Gastroesophageal sphincter (tissue), 4 donors: ENCODE data around the gene RASGEF1C. TPM values are rescaled to one million over a fixed set of nuclear protein-coding genes. Genes with fewer than 3 reads are reported as not detected.
A peak's percentile ranks its signal among the peaks of the same experiment; 100 is the strongest.

ENCODE experiments used
- ATAC-seq: fragments of 150-250 bp; one replicate; pipeline ENCODE4 v1.9.1; 2016; ENCODE audit warnings: mild to moderate bottlenecking, moderate library complexity
- H3K27ac ChIP-seq, 4 donors: fragments of 200-600 bp; sonication (generic) in 3 of 4; 1 replicate in 3 of 4; 2 replicates in 1 of 4; pipeline ENCODE4 v1.5.1; 2016 to 2019
- H3K27me3 ChIP-seq: fragments of 200-600 bp; sonication (generic); one replicate; pipeline ENCODE4 v1.5.1; 2019
- H3K36me3 ChIP-seq, 2 donors: fragments of 200-600 bp; sonication (generic); one replicate each; pipeline ENCODE4 v1.5.1; 2019; ENCODE audit warnings: control low read depth in 1 of 2
- H3K4me1 ChIP-seq, 3 donors: fragments of 200-600 bp; sonication (generic); 1 replicate in 2 of 3; 2 replicates in 1 of 3; pipeline ENCODE4 v1.5.1; 2016 to 2019; ENCODE audit warnings: control low read depth in 2 of 3
- H3K4me3 ChIP-seq, 2 donors: fragments of 200-600 bp; sonication (generic); one replicate each; pipeline ENCODE4 v1.5.1; 2019; ENCODE audit warnings: mild to moderate bottlenecking in 1 of 2, moderate library complexity in 1 of 2
- H3K9me3 ChIP-seq, 3 donors: fragments of 200-600 bp; sonication (generic); one replicate each; pipeline ENCODE4 v1.5.1; 2017 to 2019; ENCODE audit warnings: control low read depth in 2 of 3
- EP300 ChIP-seq: sonication (generic); formaldehyde crosslinking; IDR thresholded peaks from one replicate; pipeline ENCODE4 v1.6.1; 2017; ENCODE audit warnings: antibody characterized with exemption, mild to moderate bottlenecking
- POLR2A ChIP-seq, 2 donors: fragments of 450-650 bp; IDR thresholded peaks; one replicate each; pipeline ENCODE4 v1.6.1; 2017; ENCODE audit warnings: antibody characterized with exemption in 2 of 2, mild to moderate bottlenecking in 2 of 2, moderate library complexity in 1 of 2
- POLR2AphosphoS5 ChIP-seq: sonication (generic); formaldehyde crosslinking; IDR thresholded peaks from one replicate; pipeline ENCODE4 v1.6.1; 2017; ENCODE audit warnings: antibody characterized with exemption
- WGBS, 2 donors: methylation state at CpG; one replicate each; pipeline ENCODE4 v1.1.5; 2018; ENCODE audit warnings: low coverage in 1 of 2; 5-methylcytosine and 5-hydroxymethylcytosine counted together
- total RNA-seq, 4 donors: library from RNA; depleted of rRNA; stranded (reverse); fragments of >200 nt; gene quantifications; one replicate each; pipeline ENCODE4 v1.1.0, GENCODE V29; 2016
- TF ChIP-seq, protein P1 (sequence below), 4 experiments: fragments of 200-600 bp in 2 of 4; fragments of 450-650 bp in 2 of 4; sonication (generic) in 1 of 4; IDR thresholded peaks; one replicate each; pipeline ENCODE4 v1.5.1; 2017 to 2019; ENCODE audit warnings: antibody characterized with exemption in 4 of 4, mild to moderate bottlenecking in 2 of 4, moderate library complexity in 2 of 4

RASGEF1C gene
- total RNA-seq, 4 donors from 2014 or later = 0.81 to 8.4 (median 2.0) TPM

GRCh38 chr5:180178531-180179441, 30.2 kb downstream of the RASGEF1C start:
- Histone ChIP-seq H3K4me3 (no peak overlapping the region), H3K4me1 (peaks cover 0 to 10% (median 0%) of the 10 kb centered on the region in 3 donors), H3K27ac (peak overlapping the region in 1 of 4 donors; percentile 25), H3K27me3 (peaks cover 30% of the 10 kb centered on the region), H3K36me3 (no peaks in the 10 kb centered on the region), H3K9me3 (peaks cover 0 to 6% (median 0%) of the 10 kb centered on the region in 3 donors)
- WGBS, 2 donors = 39 to 56% methylated on average over 8 to 10 of the region's 25 CpGs
- TF ChIP-seq POLR2AphosphoS5 (no peak), POLR2A (IDR thresholded peaks at IDR 0.05) (no peak), EP300 (no peak)
- TF ChIP-seq, protein P1, sequence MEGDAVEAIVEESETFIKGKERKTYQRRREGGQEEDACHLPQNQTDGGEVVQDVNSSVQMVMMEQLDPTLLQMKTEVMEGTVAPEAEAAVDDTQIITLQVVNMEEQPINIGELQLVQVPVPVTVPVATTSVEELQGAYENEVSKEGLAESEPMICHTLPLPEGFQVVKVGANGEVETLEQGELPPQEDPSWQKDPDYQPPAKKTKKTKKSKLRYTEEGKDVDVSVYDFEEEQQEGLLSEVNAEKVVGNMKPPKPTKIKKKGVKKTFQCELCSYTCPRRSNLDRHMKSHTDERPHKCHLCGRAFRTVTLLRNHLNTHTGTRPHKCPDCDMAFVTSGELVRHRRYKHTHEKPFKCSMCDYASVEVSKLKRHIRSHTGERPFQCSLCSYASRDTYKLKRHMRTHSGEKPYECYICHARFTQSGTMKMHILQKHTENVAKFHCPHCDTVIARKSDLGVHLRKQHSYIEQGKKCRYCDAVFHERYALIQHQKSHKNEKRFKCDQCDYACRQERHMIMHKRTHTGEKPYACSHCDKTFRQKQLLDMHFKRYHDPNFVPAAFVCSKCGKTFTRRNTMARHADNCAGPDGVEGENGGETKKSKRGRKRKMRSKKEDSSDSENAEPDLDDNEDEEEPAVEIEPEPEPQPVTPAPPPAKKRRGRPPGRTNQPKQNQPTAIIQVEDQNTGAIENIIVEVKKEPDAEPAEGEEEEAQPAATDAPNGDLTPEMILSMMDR (IDR thresholded peaks at IDR 0.05) = no peak
- no peak for ATAC-seq

GRCh38 chr5:180176191-180176590, 32.8 kb downstream of the RASGEF1C start:
- Histone ChIP-seq H3K36me3 (no peaks in the 10 kb centered on the region), H3K9me3 (no peaks in the 10 kb centered on the region), H3K27me3 (peaks cover 49% of the 10 kb centered on the region), H3K4me1 (peaks cover 0 to 27% (median 0%) of the 10 kb centered on the region in 3 donors), H3K27ac (peak overlapping the region in 1 of 4 donors; percentile 16), H3K4me3 (no peak overlapping the region)
- WGBS, 2 donors = no CpG with 5 or more reads among the region's 8 CpGs
- ATAC-seq = no peak
- no peak for TF ChIP-seq EP300
- TF ChIP-seq, protein P1 (IDR thresholded peaks at IDR 0.05) = no peak

DNA sequence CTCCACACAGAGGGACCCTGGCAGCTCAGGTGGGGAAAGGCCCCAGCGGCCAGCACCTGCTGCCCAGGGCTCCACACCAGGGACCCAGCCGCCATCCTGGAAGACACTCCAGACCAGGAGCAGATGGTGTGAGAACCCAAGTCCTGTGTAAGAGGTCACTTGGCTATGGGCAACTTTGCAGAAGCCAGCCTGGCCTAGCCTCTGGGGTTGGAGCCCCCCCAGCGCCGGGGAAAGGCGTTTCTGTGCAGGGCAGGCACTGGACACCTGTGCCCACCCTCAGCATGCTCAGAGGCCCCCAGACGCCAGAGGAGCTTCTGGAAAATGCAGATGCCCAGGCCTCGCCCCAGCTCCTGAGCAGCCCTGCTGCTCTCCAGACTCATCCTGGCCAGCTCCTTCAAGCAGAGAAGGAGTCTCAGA, 34.0 kb downstream of the RASGEF1C start:
- TF ChIP-seq POLR2A (IDR thresholded peaks at IDR 0.05) = no peak
- no peak for TF ChIP-seq EP300
- TF ChIP-seq, protein P1 (IDR thresholded peaks at IDR 0.05) = no peak
- no peak for TF ChIP-seq POLR2AphosphoS5
- no CpG with 5 or more reads among the region's 7 CpGs for WGBS, 2 donors

DNA sequence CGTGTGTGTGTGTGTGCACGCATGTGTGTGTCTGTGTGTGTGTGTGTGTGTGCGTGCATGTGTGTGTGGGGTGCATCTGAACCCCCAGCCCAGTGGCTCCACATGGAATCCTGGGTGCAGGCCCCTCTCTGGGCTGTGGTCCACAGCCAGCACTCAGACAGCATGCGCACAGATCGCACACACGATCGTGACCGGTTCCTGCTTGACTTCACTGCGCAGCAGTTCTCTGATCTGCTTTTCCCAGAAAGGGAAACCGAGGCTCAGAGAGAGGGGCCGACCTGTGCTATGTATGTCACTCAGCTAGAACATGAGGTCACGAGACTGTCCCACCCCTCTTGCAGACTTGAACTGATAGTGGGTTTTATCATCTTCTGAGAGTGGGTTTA, 34.4 kb downstream of the RASGEF1C start:
- H3K4me3 ChIP-seq = no peak overlapping the region
- H3K9me3 ChIP-seq = no peaks in the 10 kb centered on the region
- 83 to 89% methylated on average over 1 to 3 of the region's 12 CpGs for WGBS, 2 donors
- no peaks in the 10 kb centered on the region for H3K36me3 ChIP-seq
- no peak for ATAC-seq
- H3K27me3 ChIP-seq = peaks cover 51% of the 10 kb centered on the region
- peaks cover 0 to 38% (median 0%) of the 10 kb centered on the region in 3 donors for H3K4me1 ChIP-seq
- peak overlapping the region in 2 of 4 donors; percentile 17 to 39 for H3K27ac ChIP-seq
- TF ChIP-seq POLR2AphosphoS5 (no peak), POLR2A (IDR thresholded peaks at IDR 0.05) (no peak)
- TF ChIP-seq, protein P1 (IDR thresholded peaks at IDR 0.05) = no peak

More for the DNA sequence above, 34.0 kb downstream of the RASGEF1C start:
- Histone ChIP-seq H3K27ac (peak overlapping the region in 1 of 4 donors; percentile 39), H3K4me3 (no peak overlapping the region), H3K27me3 (peaks cover 49% of the 10 kb centered on the region), H3K9me3 (no peaks in the 10 kb centered on the region), H3K4me1 (peaks cover 0 to 38% (median 0%) of the 10 kb centered on the region in 3 donors), H3K36me3 (no peaks in the 10 kb centered on the region)
- ATAC-seq = no peak
